HG03457 (cell line): Measurements from ENCODE around the gene GPR31.

Source experiments
- ATAC-seq: cut with Tn5 transposase; IDR thresholded peaks from one replicate; pipeline ENCODE4 v1.9.1; 2021; ENCODE audit warnings: moderate number of reproducible peaks; ENCODE audit not compliant: unreplicated experiment

The GPR31 gene

GRCh38 chr6:167140589-167141474 is 16.9 kb downstream of the GPR31 start:
- no peak for ATAC-seq

- no peak for ATAC-seq
Observed at GRCh38 chr6:167139761-167140160, 18.0 kb downstream of the GPR31 start.

- ATAC-seq: no peak
Observed at GRCh38 chr6:167137881-167138280, 19.9 kb downstream of the GPR31 start.

GRCh38 chr6:167137081-167137480 is 20.7 kb downstream of the GPR31 start:
- no peak for ATAC-seq

GRCh38 chr6:167136376-167136775 is 21.4 kb downstream of the GPR31 start:
- no peak for ATAC-seq

DNA sequence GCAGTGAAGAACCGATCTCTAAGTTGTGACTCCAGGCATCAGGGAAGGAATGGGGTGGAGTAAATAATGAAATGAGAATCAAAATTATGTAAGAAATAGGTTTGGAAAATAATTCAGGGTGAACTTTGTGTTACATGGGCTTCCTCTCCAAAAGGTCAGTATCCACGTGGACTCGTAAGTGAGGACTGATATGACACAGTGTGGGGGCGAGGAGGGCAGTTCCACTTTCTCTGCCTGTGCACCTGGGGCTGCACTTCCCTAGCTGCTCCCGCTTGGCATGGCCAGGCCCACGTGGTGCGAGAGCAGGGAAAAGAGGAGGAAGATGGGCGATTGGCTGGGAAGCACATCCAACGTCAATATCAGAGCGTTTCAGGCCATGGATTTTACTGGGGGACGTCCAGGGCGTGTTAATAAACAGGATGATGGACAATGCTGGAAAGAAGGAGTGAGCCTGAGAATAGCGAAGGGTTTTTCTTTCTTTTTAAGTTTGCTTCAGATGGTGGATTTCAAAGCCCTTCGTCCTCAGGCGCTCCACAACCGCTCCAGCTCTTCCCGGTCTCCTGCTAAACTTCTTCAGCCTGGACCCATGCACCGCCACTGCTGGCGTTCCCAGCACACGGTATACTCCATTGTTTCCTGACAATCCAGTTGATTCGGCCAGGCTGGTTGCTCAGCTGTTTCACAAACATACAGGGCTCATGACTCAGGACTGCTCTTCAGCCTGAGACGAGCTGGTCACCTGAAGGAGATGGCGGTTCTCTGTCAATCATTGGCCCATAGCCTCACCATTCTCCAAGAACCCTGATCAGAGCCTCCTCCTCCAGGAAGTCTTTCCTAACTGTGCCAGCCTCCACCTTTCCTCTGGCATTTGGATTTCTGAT is 23.1 kb downstream of the GPR31 start:
- no peak for ATAC-seq

DNA sequence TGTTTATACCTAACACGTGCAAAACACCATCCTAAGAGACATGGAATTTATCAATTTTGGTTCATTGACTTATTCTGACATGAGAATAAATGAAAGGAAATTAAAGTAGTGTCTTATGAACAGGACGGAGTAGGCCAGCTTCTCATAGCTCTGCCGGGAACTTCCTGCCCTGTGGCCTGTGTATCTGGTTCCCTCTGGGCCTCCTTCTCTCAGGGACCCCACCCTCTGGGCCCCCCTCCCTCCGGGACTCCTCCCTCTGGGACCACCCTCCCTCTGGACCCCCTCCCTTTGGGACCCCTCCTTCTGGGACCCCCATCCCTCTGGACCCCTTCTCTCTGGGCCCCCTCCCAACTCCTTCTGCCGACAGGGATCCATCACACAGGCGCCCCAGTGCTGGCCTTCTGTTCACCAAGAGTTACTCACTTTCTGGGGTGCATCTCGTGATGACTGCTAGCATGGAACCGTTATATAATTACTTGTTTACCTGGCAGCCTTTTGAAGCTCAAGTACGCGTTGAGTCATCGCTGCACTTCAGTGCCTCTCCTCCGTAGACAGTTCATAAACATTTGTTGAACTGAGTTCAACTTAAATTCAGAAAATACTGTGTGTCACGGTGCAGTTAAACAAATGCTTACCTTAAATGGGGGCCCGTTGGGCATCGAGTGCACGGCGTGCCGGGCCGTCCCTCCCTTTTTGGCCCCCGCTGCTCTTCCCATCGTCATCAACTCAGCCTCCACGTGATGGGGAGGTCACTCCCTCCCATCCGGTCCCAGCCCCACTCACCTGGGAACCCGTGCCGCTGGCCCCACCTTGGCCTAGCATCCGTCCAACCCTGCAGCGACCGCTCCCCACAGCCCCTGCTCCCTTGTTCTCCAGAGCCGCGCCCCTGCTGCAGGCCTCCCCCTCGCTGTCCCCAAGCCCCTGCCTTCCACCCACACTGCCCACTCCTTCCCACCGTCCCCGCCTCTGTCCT is 26.8 kb downstream of the GPR31 start:
- no peak for ATAC-seq

DNA sequence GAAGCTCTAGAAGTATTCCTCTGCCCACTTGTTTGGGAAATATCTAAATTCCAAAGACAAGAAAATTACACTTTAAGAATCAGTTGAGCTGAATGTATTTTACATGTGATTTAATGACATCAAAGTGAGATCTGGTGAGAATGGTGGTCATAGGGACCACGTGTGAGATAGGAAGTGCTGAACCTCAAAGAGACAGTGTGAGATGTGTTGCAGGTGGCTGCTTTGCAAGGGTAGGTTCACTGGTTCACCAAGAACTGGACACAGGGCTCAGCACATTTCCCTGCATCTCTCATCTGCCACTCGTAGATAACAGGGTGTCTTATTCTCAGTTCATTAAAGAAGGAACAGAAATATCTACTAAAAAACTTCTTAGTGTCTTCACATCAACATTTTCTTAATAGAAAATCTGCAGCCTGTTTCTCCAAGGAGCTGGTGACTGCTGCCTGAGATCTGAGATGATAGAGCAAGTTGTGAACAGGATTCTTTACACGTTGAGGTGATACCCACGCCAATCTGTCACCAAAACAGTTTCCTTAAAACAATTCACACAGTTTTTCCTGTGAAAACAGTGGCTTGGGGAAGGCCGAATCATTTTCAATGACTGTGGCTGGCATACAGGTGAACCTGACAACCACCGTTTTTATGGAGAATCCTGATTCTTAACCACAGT is 27.6 kb downstream of the GPR31 start:
- no peak for ATAC-seq

DNA sequence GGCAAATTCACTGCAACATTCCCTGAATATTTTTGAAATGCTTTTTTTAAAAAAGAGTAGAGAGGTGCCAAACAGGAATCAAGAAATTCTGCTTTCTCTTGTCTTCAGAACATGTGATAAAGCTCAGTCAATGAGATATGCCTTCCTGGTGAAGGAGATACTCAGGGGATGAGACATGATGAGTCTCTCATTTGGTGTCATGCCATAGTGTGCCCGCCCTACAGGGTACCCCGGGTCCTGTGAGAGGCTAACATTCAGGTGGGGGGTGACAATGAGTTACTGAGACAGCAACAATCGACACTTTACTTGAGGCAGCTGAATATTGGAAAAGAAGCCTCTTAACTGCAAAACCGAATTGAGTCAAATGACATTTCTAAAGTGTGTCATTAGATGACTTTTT is 28.2 kb downstream of the GPR31 start:
- ATAC-seq: no peak

DNA sequence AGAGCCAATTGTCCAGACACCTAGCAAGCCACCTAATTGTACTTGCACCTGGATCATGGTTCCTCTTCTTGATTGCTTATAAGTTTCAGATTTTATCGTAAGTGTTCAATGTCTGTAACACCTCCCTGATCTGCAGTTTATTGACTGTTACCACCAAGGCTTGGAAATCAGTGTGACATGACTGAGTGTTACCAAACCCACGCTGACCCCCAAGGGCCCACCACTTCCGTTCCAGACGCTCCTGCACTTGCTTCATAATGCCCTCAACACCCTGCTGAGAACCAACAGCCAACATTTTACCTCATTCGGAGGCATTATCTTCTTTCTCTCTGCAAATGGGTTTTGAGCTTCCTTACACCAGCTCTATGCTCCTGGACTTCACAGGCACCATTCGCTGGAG is 28.6 kb downstream of the GPR31 start:
- ATAC-seq: no peak

DNA sequence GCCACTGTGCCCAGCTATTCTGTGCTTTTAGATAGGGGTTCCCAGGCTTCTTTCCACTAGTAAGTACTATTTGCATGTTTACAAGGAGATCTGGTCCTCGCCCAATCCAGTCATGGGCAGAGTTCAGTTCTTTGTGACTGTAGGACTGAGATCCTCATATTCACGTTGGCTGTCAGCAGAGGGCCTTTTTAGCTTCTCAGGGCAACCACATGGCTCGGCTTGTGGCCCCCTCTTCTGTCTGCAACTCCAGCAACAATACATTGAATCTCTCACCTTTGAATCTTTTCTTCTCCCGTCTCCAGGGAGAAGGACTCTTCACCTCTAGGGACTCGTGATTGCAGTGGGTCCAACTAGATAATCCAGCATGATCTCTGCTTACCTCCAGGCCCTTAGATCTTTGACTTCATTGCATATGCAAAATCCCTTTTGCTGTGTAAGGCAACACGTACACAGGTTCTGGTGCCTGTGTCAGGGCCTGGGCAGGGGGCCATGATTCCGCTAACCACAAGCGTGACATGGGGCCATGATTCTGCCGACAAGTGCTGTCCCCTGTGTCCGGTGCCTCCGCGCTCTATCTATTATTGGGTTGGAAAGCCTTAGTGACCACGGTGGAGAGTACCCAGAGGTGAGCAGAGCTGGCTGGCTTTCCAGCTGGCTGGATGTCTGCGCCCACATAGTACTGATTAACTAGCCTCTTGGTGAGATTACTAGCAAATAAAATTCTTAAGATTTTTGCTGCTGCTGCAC is 29.8 kb downstream of the GPR31 start:
- no peak for ATAC-seq

DNA sequence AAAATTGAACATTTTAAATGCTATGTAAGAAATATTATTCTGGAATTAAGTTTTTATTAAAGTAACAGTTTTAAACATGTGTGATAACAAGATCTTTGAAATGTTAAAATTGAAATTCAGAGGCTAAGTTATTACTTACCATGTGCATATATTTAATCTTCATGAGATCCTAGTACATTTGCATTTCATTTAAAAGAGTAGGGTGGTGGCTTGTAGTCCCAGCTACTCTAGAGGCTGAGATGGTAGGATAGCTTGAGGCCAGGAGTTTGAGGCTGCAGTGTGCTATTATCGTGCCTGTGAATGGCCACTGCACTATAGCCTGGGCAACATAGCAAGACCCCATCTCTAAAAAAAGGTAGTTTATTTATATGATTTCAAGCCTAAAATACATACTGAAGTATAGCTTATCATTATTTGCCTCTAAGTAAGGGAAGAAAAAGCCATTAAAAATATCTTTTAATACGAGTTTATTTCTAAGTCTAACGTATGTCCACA is 31.9 kb downstream of the GPR31 start:
- ATAC-seq: no peak

- ATAC-seq: no peak
Observed at GRCh38 chr6:167125410-167125809, 32.4 kb downstream of the GPR31 start.

- ATAC-seq: no peak
Observed at GRCh38 chr6:167124753-167125152, 33.0 kb downstream of the GPR31 start.

GRCh38 chr6:167122827-167123657 is 34.7 kb downstream of the GPR31 start, which contains the start of gene CCR6:
TSS of gene CCR6 (plus strand) at chr6:167123096. CDS start at chr6:167136135, 13,039 bp downstream.
- ATAC-seq: no peak

DNA sequence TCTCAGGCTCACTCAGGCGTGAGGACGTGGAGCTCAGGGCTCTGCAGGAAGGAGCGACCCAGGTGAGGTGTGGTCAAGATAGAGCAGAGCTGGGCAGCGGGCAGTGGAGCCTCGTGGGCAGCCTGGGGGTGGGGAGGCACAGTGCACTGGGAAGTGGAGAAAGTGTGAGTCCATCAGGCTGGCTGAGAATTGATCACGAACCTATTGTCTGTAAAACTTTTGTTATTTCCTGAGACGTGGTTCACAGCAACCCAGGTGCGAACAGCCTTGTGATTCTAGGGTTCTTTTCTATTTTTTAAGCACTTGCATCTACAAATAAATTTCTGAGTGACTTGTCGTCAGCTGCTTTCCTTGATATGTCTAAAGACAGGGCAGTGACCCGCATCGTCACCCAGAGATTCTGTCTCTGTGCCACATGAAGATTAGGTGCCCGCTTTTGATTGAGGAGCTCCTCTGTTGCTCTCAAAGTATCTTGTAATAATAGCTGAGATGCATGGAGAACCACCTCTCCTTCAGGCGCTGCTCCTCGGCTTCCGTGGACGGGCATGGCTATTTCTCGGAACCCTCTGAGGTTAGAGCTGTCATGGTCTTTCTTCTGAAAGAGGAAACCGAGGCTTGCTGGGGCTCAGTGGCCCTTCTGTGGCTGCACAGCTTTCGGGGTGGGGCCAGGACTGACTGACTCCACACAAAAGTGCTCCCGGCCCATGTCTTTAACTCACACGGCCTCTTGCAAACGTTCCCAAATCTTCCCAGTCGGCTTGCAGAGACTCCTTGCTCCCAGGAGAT is 35.5 kb downstream of the GPR31 start:
- no peak for ATAC-seq

GRCh38 chr6:167121335-167121841 is 36.4 kb downstream of the GPR31 start:
- ATAC-seq: no peak
